ENCODE data around the gene MANSC1. TPM values are rescaled to one million over a fixed set of nuclear protein-coding genes. Genes with fewer than 3 reads are reported as not detected.
"Not testable (repeated sequence)": the region's sequence is repeated elsewhere in the genome, so short reads cannot be mapped to it uniquely, and the experiment has no call there.

MANSC1 gene
- total RNA-seq, 4 donors from 2014 or later = 5.1 to 34.4 (median 16.9) TPM

- Histone ChIP-seq H3K27ac (peak within 1 kb of the TSS; percentile 97 to 98), H3K27me3 (no peaks in the 10 kb centered on the region), H3K9me3 (no peaks in the 10 kb centered on the region), H3K4me1 (peaks cover 0 to 7% of the 10 kb centered on the region in 2 donors), H3K36me3 (no peaks in the 10 kb centered on the region), H3K4me3 (peak within 1 kb of the TSS; percentile 93 to 94)
- TF ChIP-seq POLR2A (IDR thresholded peaks at IDR 0.05) = peak; percentile 99 to 100
- peak; percentile 8 to 37 (median 31) for TF ChIP-seq CTCF (IDR thresholded peaks at IDR 0.05)
- intact Hi-C loops (cut with DNase I; ENCODE audit: low total_unique reads) = no loop called here
- DNase-seq = peak; percentile 94 to 96
These were observed 7.1 kb upstream of the MANSC1 start, which contains the start of gene BORCS5 for GRCh38 chr12:12356896-12357718. TSS of gene BORCS5 (plus strand) at chr12:12357078. CDS start at chr12:12357452, 374 bp downstream.

GRCh38 chr12:12356467-12356895 is 6.4 kb upstream of the MANSC1 start:
- intact Hi-C loops (cut with DNase I; ENCODE audit: low total_unique reads) = no loop called here

GRCh38 chr12:12353807-12354206 is 3.8 kb upstream of the MANSC1 start:
- peak; percentile 28 to 63 for DNase-seq
- Histone ChIP-seq H3K9me3 (no peaks in the 10 kb centered on the region), H3K27ac (peak overlapping the region; percentile 7 to 56), H3K4me1 (peaks cover 0 to 6% of the 10 kb centered on the region in 2 donors), H3K36me3 (no peaks in the 10 kb centered on the region), H3K27me3 (no peaks in the 10 kb centered on the region), H3K4me3 (no peak overlapping the region)
- TF ChIP-seq CTCF (IDR thresholded peaks at IDR 0.05) (no peak), POLR2A (IDR thresholded peaks at IDR 0.05) (no peak)
- intact Hi-C loops (cut with DNase I; ENCODE audit: low total_unique reads) = no loop called here

More at GRCh38 chr12:12356467-12356895, 6.4 kb upstream of the MANSC1 start:
- Histone ChIP-seq H3K9me3 (no peaks in the 10 kb centered on the region), H3K27me3 (no peaks in the 10 kb centered on the region), H3K4me1 (peaks cover 0 to 7% of the 10 kb centered on the region in 2 donors), H3K27ac (peak overlapping the region; percentile 97 to 98), H3K4me3 (peak overlapping the region; percentile 93 to 94), H3K36me3 (no peaks in the 10 kb centered on the region)
- DNase-seq = no peak
- TF ChIP-seq POLR2A (IDR thresholded peaks at IDR 0.05) (no peak), CTCF (IDR thresholded peaks at IDR 0.05) (no peak)

GRCh38 chr12:12353276-12353675 is 3.2 kb upstream of the MANSC1 start:
- intact Hi-C loops (cut with DNase I; ENCODE audit: low total_unique reads) = no loop called here
- Histone ChIP-seq H3K27me3 (no peaks in the 10 kb centered on the region), H3K4me3 (no peak overlapping the region), H3K27ac (peak overlapping the region; percentile 7 to 56), H3K9me3 (no peaks in the 10 kb centered on the region), H3K4me1 (peaks cover 0 to under 1% of the 10 kb centered on the region in 2 donors), H3K36me3 (no peaks in the 10 kb centered on the region)
- TF ChIP-seq CTCF (IDR thresholded peaks at IDR 0.05) = no peak
- TF ChIP-seq POLR2A (IDR thresholded peaks at IDR 0.05) = no peak
- no peak for DNase-seq

GRCh38 chr12:12351468-12352185 is 1.6 kb upstream of the MANSC1 start:
- H3K4me3 ChIP-seq; H3K36me3 ChIP-seq; H3K9me3 ChIP-seq; H3K27ac ChIP-seq; H3K27me3 ChIP-seq; intact Hi-C loops (cut with DNase I; ENCODE audit: low total_unique reads); DNase-seq; H3K4me1 ChIP-seq: not testable (repeated sequence)

Measured in uterus (tissue), 4 donors.